HG03565 (cell line): Measurements from ENCODE around the gene LRRC27.
"Not testable (repeated sequence)": the region's sequence is repeated elsewhere in the genome, so short reads cannot be mapped to it uniquely, and the experiment has no call there.

ENCODE experiments used
- ATAC-seq: cut with Tn5 transposase; IDR thresholded peaks from one replicate; pipeline ENCODE4 v1.9.1; 2021; ENCODE audit warnings: mild to moderate bottlenecking, moderate library complexity; ENCODE audit not compliant: unreplicated experiment

LRRC27 gene

DNA sequence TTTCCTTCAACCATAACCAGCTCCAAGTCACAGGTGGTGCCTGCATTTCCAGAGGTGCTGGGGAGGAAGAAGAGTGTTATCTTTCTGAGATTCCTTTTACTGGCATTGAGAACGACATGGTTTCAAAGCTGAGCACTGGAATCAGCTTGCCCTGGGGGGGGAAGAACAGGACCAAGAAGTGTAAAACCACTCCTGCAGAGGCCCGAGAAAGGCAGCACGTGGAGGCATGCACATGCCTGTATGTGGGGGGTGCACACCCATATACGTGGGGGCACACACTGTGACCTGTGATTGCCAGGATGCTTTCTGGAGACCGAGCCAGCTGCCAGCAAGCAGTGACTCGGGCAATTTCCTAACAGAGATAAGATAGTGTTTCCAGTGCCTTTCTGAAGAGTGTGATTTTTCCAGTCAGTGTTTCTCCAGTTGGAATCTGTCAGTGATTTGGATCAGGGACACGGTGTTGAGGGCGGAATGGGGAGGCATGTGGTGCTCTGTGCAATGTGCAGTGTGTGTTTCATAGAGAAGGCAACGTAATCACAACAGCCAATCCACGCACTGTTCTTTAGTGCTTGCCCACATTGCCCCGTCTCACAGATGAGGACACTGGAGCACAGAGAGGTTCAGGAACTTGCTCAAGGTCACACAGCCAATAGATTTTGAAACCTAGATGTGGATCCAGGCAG lies 4.2 kb downstream of the LRRC27 start:
- ATAC-seq = no peak

GRCh38 chr10:132336919-132337407 lies 5.0 kb downstream of the LRRC27 start:
- no peak for ATAC-seq

GRCh38 chr10:132337854-132338253 lies 5.9 kb downstream of the LRRC27 start:
- ATAC-seq = not testable (repeated sequence)

- no peak for ATAC-seq
Observed at GRCh38 chr10:132338876-132339275, 6.9 kb downstream of the LRRC27 start.

DNA sequence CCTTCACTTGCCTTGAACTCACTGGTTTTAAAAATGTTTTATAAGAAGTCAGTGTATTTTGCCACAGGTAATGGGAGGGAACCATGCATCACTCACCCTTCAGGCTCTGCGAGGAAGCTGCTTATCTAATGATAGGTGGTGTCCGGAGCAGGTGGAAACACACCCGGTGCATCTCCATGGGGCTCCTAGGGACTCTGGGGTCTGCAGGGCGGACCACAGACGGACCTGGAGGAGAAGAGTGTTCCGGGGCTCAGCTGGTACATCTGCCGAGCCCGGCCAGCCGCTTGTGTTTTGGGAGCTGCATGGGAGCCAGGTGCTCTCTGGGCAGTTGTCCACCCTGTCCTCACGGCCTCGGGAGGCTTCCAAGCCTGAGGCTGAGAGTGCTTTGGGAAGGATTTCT lies 7.3 kb downstream of the LRRC27 start:
- no peak for ATAC-seq

- no peak for ATAC-seq
Observed at GRCh38 chr10:132341017-132341416, 9.0 kb downstream of the LRRC27 start.

- no peak for ATAC-seq
Observed at GRCh38 chr10:132341781-132342180, 9.8 kb downstream of the LRRC27 start.

DNA sequence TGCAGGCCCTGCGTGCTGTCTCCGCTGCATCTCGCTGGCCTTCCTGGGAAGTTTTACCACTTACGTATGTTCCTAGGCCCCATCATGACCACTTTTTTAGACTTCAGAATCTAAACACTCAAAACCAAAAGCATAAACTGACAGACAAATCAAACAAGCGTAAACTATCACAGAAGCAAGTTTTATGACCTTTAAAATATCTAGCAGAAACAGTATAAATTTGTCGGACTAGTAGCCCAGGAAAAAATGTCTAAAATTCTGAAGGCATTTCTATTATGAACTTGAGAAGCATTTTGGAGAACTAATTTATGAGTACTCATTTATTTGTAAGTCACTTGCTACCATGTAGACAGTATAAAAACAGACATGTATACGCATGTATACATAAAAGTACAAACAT lies 10.6 kb downstream of the LRRC27 start:
- no peak for ATAC-seq

- no peak for ATAC-seq
Observed at GRCh38 chr10:132344386-132344785, 12.4 kb downstream of the LRRC27 start.

DNA sequence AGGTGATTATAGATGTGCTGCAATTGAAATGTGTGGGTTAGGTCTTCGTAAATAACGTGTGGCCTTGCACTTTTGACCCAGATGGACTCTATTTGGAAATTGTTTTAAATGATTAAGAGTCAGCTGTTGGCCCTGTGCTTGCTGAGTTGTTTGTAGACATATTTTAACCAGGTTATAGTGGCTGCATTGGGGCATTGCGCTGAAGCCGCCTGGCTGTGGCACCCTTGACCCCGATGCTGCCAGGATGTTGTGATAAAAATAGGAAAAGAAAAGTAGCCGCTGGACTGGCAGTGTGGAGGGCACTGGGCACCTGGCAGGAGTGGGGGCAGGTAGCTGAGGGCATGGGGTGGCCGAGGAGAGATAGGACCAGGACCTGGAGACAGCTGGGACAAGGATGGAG lies 13.4 kb downstream of the LRRC27 start:
- ATAC-seq = no peak

DNA sequence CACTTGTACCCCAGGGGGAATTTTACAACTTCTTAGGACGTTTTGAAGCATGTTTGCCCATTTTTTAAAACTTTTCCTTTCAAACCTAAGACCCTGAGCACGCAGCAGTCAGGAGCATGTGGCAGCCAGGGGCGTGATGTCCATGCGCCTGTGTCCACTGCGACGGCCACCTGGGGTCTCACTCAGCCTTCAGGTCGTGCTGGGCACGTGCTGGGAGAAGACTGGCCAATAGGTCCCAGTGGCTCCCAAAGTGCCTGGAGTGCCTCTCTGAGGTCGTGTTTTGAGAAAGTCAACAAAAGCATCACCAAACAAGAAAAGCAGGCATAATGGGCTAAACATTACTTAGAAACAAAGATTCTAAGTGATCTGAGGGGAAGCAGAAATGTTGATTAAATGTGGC lies 14.8 kb downstream of the LRRC27 start:
- ATAC-seq = no peak

GRCh38 chr10:132347211-132347930 lies 15.4 kb downstream of the LRRC27 start:
- no peak for ATAC-seq

DNA sequence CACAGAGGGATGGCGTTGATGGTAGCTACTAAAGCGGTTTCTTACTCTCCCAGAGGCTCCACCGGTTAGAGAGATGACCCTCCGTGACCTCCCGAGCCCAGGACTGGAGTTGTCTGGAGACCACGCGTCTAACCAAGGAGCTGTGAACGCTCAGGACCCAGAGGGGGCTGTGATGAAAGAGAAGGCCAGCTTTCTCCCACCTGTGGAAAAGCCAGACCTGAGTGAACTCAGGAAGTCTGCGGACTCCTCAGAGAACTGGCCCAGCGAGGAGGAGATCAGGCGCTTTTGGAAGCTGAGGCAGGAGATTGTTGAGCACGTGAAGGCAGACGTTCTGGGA lies 15.9 kb downstream of the LRRC27 start:
- no peak for ATAC-seq

DNA sequence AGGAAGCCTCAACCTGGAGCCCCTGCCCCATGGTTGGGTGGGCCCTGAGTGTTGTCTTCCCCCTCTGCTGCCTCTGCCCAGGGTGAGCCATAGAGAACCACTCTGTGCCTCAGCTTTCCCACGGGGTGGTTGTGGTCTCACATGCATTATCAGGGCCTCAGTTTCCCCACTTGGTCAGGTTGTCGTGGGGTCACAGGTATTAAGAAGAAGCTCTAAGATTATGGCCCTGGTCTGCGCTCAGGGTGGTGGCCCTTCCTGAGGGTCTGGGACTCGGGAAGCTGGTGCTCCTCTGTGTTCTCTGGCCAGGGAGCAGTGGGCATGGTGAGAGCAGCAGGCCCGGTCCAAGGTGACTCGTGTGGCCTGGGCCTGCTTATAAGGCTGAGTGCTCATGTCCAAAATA lies 17.8 kb downstream of the LRRC27 start:
- ATAC-seq = no peak

DNA sequence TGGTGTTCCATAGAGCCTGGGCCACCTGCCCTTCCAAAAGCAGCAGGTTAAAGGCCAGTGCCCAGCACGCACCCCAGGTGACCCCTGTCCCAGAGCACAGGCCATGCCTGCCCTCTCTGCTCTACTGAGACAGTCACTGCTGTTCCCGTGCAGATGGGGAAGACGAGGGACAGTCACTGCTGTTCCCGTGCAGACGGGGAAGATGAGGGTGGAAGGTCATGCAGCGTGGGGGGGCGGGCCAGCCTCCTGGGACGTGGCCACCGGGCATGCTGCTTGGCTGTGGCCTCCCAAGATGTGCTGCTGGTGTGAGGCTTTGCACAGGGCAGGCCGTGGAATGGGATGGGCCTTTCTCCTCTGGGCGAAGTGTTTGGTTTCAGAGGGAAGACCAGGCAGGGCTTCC lies 18.4 kb downstream of the LRRC27 start:
- ATAC-seq = no peak

GRCh38 chr10:132350946-132351345 lies 19.0 kb downstream of the LRRC27 start:
- no peak for ATAC-seq

GRCh38 chr10:132351611-132352010 lies 19.6 kb downstream of the LRRC27 start:
- no peak for ATAC-seq

- not testable (repeated sequence) for ATAC-seq
Observed at GRCh38 chr10:132352462-132353308, 20.7 kb downstream of the LRRC27 start.

DNA sequence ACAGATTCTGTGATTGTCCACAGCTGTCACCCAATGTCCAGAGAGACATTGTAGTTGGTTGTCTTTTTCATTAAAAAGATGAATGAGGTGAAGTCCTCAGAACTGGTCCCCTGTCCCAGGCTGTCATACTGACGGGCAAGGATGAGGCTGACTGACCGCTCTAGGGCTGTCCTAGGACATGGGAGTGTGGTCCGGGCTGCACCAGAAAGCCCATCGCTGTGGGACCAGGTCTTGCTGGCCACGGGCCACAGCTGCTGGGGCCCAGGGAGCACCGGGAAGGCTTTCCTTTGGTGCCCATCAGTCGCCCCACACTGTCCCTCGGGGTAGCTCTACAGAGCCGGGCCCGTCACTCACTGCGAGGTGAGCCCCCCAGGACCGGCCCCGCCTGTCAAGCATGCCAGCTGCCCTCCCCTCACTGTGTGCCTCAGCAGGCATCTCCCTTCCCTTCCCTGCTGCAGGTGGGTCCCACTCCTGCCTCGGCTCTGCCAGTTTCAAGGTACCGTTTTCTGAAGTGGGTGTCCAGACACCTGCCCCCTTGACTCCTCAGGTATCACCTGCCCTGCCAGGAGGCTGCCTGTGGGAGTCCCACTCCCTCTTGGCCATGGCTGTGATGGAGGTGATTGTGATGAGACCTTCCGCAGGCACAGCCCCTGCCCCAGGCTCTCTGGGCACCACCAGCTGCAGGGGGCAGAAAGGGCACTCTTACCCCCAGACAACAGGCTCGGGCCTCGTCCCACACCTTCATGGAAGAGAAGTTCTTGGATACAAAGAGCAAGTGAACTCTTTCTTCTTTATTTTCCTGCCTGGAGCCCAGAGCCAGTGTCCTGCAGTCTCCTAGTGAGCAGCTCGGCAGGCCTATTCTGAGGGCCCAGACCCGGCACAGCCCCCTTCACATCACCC lies 21.7 kb downstream of the LRRC27 start:
- ATAC-seq = no peak

DNA sequence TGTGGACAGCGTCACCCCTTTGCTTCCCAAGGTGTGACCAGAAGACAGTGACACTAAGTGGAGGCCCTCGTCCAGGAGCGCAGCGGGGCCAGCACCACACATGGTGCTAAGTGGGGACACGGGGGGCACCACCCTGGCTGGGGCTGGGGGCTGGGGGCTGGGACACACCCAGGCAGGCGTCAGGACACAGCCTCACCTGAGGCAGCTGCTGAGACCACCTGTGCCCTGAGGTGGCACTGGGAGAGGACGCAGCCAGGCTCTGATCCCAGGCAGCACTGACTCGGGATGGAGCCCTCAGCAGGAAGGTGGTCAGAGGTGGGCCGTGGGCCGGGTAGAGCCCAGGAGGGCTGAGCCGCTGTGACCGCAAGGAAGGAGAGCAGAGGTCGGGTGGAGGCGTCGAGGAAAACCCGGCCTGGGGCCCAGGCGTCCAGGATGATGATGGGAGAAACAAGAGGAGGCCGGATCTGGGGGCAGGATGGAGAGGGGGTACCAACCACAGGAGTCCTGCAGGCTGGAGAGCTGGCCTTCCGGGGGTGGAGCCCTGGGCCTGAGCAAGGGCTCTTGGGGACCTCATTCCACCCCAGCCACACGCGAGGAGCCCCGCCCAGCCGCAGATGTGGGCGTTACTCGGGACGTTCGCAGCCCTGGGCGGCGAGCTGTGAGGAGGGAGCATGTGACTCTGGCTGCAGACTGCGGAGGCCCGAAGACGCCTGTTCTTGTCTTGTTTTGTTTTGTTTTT lies 22.5 kb downstream of the LRRC27 start:
- no peak for ATAC-seq
